ENCODE data around the gene HRH1.
A peak's percentile ranks its signal among the peaks of the same experiment; 100 is the strongest.

HRH1 gene

DNA sequence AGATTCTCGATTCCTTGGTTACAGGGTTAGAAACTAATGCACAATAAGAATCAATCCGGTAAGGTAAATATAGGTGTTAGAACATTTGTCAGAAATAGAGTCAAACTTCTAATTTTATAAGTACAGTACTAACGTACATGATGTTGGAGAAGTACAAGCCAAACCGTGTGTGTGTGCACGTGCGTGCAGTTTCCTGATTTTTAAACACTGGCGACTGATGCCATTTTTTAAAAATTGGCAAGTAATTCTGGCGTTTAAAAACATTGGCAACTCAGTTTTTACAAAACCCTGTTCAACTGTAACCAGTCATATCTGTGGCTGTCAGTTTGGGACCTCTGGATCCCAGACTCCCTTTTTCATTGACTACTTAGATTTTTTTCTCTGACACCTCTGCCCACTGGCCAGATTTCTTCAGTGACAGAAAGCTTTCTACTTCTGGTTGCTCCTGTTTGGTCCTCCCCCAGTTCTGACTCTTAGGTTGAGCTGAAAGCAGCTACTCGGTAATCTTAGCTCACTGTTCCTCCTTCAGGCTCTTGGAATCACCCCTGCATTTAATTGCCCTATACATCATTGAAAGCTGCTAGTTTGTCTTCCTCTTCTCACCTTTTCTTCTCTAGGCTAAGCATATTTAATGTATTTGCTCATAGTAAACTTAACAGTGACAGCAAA lies 118.7 kb downstream of the HRH1 start:
- H3K4me3 ChIP-seq (ENCODE audit: low read depth, low read length) = peak overlapping the region; percentile 82
- TF ChIP-seq, protein P1, sequence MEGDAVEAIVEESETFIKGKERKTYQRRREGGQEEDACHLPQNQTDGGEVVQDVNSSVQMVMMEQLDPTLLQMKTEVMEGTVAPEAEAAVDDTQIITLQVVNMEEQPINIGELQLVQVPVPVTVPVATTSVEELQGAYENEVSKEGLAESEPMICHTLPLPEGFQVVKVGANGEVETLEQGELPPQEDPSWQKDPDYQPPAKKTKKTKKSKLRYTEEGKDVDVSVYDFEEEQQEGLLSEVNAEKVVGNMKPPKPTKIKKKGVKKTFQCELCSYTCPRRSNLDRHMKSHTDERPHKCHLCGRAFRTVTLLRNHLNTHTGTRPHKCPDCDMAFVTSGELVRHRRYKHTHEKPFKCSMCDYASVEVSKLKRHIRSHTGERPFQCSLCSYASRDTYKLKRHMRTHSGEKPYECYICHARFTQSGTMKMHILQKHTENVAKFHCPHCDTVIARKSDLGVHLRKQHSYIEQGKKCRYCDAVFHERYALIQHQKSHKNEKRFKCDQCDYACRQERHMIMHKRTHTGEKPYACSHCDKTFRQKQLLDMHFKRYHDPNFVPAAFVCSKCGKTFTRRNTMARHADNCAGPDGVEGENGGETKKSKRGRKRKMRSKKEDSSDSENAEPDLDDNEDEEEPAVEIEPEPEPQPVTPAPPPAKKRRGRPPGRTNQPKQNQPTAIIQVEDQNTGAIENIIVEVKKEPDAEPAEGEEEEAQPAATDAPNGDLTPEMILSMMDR (IDR thresholded peaks at IDR 0.05; ENCODE audit: borderline replicate concordance, insufficient read depth, low read depth, low read length) = no peak

DNA sequence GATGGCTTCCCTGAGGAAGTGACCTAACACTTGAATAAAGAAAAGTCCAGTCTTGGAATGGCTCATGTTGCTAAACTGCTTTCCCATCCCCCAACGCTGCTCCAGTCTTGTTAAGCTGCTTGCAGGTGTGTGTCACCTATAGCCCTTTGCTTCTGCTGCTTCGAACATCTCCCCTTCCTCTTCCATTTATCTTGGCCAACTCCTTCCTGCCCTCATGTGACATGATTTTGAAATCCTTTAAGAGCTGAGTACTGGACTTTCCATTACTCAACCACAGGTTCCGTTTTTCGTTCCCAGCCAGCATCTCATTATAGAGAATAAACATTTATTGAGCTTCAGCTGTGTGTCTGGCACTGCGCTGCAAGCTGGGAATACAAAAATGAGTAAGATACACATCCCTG lies 119.6 kb downstream of the HRH1 start:
- no peak overlapping the region for H3K4me3 ChIP-seq (ENCODE audit: low read depth, low read length)
- TF ChIP-seq, protein P1 (IDR thresholded peaks at IDR 0.05; ENCODE audit: borderline replicate concordance, insufficient read depth, low read depth, low read length) = no peak

DNA sequence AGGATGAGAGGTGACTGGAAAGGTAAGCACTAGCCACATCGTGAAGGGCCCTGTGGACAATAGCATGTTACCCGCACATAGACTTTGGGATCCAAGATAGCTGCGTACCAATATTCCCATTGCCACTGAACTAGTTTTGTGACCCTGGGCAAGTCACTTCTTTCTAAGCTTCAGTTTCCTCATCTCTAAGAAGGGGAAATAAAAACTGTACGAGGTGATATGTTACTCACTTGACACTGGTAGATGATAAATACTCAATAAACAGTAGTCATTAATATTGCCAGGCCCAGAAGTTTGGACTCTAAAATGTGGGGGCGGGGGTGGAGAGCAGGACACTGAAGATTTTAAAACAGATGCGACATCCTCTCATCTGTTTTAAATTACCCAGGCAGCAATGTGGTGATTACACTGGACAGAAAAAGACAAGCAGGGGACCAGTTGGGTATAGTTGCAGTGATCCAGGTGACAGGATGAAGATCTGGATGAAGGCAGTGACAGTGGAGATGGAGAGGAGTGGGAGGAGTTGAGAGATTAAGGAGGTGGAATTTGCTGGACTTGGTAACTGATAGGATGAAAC lies 120.4 kb downstream of the HRH1 start:
- H3K4me3 ChIP-seq (ENCODE audit: low read depth, low read length) = no peak overlapping the region

DNA sequence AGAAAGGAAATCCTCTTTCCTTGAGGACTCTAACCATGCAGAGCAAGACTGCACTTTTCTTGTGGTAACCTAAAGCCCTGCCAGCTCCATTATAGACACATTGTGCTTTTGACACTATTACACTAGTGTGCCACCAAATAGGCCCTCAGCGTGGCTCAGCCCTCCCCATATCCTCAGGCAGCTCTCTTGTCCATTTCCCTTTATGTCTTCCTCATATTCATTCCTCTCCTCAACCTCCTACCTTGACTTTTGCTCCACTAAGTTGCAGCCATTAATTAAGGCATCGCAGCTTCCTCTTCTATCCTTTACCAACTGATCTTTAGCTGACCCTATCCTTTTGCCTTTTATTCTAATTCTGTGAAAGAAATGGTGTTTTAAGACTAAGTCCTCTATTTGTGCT lies 121.6 kb downstream of the HRH1 start:
- TF ChIP-seq, protein P1 (IDR thresholded peaks at IDR 0.05; ENCODE audit: borderline replicate concordance, insufficient read depth, low read depth, low read length) = no peak
- H3K4me3 ChIP-seq (ENCODE audit: low read depth, low read length) = no peak overlapping the region

More for the DNA sequence above, 120.4 kb downstream of the HRH1 start:
- TF ChIP-seq, protein P1 (IDR thresholded peaks at IDR 0.05; ENCODE audit: borderline replicate concordance, insufficient read depth, low read depth, low read length) = no peak

DNA sequence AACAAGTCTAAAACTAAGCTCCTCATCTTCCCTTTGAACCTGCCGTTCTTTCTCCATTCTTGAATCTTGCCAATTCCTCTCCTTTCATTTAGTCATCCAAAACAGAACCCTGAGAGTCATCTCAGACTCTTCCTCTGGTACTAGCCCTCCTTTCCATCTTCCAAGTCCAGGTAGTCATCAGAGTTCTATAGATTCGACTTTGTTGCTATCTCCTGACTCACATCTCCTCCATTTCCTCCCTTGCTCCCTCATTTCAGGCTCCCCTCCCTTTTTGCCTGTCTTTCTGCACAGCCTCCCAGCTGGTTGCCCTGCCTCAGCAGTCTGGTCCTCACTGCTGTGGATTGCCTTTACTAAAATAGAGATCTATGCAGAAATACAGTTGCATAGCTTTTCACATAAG lies 122.6 kb downstream of the HRH1 start:
- TF ChIP-seq, protein P1 (IDR thresholded peaks at IDR 0.05; ENCODE audit: borderline replicate concordance, insufficient read depth, low read depth, low read length) = no peak
- H3K4me3 ChIP-seq (ENCODE audit: low read depth, low read length) = no peak overlapping the region

DNA sequence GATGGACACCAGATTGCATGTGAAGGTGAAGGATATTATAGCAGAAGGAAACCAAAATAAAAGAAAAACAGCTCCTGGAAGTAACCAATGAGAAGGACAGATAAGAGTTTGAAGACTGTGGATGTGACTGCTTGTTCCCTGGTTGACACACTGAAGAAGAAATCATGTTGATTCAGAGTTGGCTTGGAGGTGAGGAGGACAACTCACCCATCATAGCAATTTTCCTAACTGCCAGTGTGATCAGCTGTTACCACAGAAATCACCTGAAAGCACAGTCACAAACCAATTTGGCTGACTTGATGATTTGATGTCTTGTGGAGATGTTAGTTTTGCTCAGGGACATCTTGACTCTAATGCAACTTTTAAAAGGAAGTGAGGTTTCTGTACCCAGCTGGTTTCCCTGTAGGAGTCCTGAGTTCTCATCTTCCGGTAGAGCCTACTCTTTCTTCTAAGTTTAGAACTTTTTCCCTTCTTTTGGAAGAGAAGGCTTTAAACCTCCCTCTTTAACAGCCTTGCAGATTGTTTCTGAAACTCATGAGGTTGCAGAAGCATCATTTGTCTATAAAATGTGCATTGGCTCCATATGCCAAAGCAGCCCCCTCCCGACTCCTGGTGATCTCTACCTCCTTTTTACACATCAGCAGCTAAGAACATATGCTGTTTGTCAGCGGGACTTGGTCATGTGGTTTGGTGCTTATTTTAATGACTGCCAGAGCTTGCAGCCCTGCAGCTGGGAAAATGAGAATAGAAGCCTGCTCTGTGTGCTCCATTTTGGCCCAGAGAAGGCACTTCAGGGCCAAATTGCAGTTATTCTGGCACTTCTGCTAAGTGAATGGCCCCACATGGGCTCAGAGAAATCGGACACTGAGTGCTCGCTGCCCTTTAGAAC lies 128.2 kb downstream of the HRH1 start:
- TF ChIP-seq, protein P1 (IDR thresholded peaks at IDR 0.05; ENCODE audit: borderline replicate concordance, insufficient read depth, low read depth, low read length) = no peak
- H3K4me3 ChIP-seq (ENCODE audit: low read depth, low read length) = no peak overlapping the region

Data from GM12875 (cell line).